Nephron progenitor cell (in vitro differentiated cells): ENCODE data around the gene ADAMTSL3.

ENCODE experiments used
- DNase-seq: peaks from one replicate; pipeline ENCODE4 v3.0.0; 2021
- H3K27ac Mint-ChIP-seq: 2 replicates; pipeline ENCODE4 v1.8.0; 2021; ENCODE audit warnings: mild to moderate bottlenecking, moderate library complexity, mixed read lengths
- H3K27me3 Mint-ChIP-seq: 2 replicates; pipeline ENCODE4 v1.8.0; 2021; ENCODE audit warnings: mild to moderate bottlenecking, low read depth, mixed read lengths; ENCODE audit not compliant: poor library complexity
- H3K36me3 Mint-ChIP-seq: 2 replicates; pipeline ENCODE4 v1.8.0; 2021; ENCODE audit warnings: low read depth, mixed read lengths
- H3K4me1 Mint-ChIP-seq: 2 replicates; pipeline ENCODE4 v1.8.0; 2021; ENCODE audit warnings: mixed read lengths
- H3K4me3 Mint-ChIP-seq: 2 replicates; pipeline ENCODE4 v1.8.0; 2021; ENCODE audit warnings: mild to moderate bottlenecking, moderate library complexity, mixed read lengths
- H3K9me3 Mint-ChIP-seq: 2 replicates; pipeline ENCODE4 v1.8.0; 2021; ENCODE audit warnings: mild to moderate bottlenecking, moderate library complexity, mixed read lengths
- TF ChIP-seq, protein P1 (sequence below): fragments of 200-600 bp; sonication (generic); IDR thresholded peaks from 2 replicates; pipeline ENCODE4 v1.5.0; 2021; ENCODE audit warnings: antibody characterized with exemption

The ADAMTSL3 gene

DNA sequence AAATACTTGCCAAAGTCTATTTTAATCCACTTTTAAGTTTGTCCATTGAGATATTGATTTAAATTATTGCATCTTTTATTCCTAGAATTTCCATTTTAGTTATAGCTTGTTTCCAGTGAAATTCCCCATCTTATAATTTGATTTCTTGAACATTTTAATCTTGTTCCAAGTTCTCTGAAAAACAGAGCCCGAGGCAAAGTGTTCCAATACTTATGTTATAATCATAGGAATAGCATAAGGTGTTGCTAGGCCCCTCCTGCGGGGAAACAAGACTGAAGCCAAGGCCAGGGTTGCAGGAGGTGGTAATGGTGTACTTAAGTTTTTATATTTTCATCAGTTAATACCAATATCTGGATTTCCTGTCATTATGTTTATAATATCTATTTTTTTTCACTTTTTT, 226.6 kb downstream of the ADAMTSL3 start:
- Mint-ChIP-seq H3K9me3 (peaks cover 6% of the 10 kb centered on the region), H3K27me3 (no peaks in the 10 kb centered on the region), H3K27ac (no peak overlapping the region), H3K4me1 (no peaks in the 10 kb centered on the region), H3K36me3 (no peaks in the 10 kb centered on the region), H3K4me3 (no peak overlapping the region)
- DNase-seq = no peak
- TF ChIP-seq, protein P1, sequence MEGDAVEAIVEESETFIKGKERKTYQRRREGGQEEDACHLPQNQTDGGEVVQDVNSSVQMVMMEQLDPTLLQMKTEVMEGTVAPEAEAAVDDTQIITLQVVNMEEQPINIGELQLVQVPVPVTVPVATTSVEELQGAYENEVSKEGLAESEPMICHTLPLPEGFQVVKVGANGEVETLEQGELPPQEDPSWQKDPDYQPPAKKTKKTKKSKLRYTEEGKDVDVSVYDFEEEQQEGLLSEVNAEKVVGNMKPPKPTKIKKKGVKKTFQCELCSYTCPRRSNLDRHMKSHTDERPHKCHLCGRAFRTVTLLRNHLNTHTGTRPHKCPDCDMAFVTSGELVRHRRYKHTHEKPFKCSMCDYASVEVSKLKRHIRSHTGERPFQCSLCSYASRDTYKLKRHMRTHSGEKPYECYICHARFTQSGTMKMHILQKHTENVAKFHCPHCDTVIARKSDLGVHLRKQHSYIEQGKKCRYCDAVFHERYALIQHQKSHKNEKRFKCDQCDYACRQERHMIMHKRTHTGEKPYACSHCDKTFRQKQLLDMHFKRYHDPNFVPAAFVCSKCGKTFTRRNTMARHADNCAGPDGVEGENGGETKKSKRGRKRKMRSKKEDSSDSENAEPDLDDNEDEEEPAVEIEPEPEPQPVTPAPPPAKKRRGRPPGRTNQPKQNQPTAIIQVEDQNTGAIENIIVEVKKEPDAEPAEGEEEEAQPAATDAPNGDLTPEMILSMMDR = no peak

DNA sequence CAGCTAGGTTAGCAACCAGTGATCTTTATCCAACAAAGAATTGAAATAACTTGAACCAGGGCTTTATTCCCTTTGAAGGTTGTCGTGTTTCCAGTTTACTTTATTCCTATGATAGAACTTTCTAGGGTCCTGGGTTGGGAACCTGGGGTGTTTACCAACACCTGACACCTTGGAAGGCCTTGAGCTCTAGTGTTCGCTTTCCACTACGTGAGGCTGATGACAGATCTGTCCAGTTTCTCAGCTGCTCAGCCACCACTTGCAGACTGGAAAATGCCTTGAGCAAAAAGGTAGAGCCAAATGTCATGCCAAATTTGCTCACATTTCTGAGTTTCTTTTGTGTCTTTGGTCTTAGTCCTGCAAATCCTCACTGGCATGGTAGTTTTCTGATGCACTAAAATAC, 227.2 kb downstream of the ADAMTSL3 start:
- TF ChIP-seq, protein P1 = no peak
- Mint-ChIP-seq H3K9me3 (peaks cover 6% of the 10 kb centered on the region), H3K4me1 (no peaks in the 10 kb centered on the region), H3K36me3 (no peaks in the 10 kb centered on the region), H3K27me3 (no peaks in the 10 kb centered on the region), H3K4me3 (no peak overlapping the region), H3K27ac (no peak overlapping the region)
- no peak for DNase-seq

DNA sequence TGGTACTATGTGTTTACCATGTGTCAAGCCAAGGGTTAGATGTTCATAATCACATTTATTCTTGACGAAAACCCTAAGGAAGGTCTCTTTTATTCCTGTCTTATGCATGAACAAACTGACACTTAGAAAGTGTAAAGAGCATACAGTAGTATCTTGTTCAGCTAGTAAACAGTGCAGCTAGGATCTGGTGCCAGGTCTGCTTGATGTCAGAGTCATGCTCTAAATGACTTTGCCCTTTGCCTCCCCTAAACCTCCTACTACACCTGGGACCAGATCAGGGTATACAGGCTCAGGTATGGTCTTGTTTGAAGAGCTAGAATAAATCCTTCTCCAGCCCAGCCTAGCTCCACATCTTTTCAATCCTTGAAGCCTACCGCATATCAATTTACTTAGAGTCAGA, 232.4 kb downstream of the ADAMTSL3 start:
- no peaks in the 10 kb centered on the region for H3K36me3 Mint-ChIP-seq
- peaks cover 7% of the 10 kb centered on the region for H3K27me3 Mint-ChIP-seq
- TF ChIP-seq, protein P1 = no peak
- no peak for DNase-seq
- H3K27ac Mint-ChIP-seq = no peak overlapping the region
- H3K9me3 Mint-ChIP-seq = no peaks in the 10 kb centered on the region
- no peaks in the 10 kb centered on the region for H3K4me1 Mint-ChIP-seq
- no peak overlapping the region for H3K4me3 Mint-ChIP-seq

DNA sequence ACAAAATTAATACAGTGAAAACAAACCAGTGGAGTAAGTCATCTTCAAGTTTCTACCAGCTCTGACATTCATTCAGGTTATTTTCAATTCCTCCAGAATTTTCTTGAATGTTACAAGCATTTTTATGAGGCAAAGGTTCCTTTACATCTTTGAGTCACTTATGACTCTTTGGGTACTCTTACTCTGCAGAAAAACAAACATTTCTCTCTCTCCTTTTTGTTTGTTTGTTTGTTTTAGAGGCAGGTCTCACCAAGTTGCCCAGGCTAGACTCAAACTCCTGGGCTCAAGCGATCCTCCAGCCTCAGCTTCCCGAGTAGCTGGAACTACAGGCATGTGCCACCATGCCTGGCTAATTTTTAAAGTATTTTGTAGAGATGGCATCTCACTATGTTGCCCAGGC, 233.5 kb downstream of the ADAMTSL3 start:
- Mint-ChIP-seq H3K9me3 (no peaks in the 10 kb centered on the region), H3K4me1 (no peaks in the 10 kb centered on the region), H3K36me3 (no peaks in the 10 kb centered on the region), H3K27ac (no peak overlapping the region), H3K4me3 (no peak overlapping the region), H3K27me3 (peaks cover 8% of the 10 kb centered on the region)
- DNase-seq = no peak
- TF ChIP-seq, protein P1 = no peak

DNA sequence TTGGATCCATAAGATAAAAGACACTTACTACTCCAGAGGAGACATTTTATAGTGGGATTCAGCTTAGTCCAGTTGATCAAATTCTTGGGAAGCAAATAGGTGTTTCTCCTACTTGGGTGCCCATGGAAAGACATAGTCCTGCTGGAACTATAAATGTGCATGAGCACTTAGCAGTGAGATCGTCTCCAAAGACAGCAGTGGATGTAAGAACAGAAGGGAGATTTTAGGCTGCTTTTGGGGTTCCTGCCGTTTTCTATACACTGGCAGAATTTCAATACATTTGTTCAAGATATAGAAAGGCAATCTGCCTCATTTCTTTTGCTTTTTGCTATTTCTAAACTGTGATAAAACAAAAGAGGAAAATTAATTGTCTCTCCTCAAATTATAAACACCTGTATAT, 234.0 kb downstream of the ADAMTSL3 start:
- H3K27ac Mint-ChIP-seq = no peak overlapping the region
- H3K36me3 Mint-ChIP-seq = no peaks in the 10 kb centered on the region
- H3K9me3 Mint-ChIP-seq = no peaks in the 10 kb centered on the region
- H3K4me1 Mint-ChIP-seq = no peaks in the 10 kb centered on the region
- H3K27me3 Mint-ChIP-seq = peaks cover 8% of the 10 kb centered on the region
- TF ChIP-seq, protein P1 = no peak
- DNase-seq = no peak
- no peak overlapping the region for H3K4me3 Mint-ChIP-seq

DNA sequence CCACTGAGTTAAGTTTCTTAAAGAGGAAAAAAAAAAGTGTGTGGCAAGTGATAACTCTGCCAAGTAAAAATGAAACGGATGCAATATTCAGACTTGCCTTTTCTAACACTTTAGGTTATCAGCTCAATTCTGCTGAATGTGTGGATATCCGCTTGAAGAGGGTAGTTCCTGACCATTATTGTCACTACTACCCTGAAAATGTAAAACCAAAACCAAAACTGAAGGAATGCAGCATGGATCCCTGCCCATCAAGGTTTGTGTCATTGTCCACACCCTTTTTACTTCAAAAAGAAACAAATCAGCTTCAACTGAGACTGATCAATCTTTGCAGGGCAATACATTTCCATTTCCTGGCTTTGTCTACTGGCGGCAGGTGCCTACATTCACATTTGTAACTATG, 236.1 kb downstream of the ADAMTSL3 start:
- H3K27me3 Mint-ChIP-seq = peaks cover 8% of the 10 kb centered on the region
- TF ChIP-seq, protein P1 = no peak
- H3K9me3 Mint-ChIP-seq = no peaks in the 10 kb centered on the region
- no peak for DNase-seq
- H3K27ac Mint-ChIP-seq = no peak overlapping the region
- H3K4me1 Mint-ChIP-seq = no peaks in the 10 kb centered on the region
- no peak overlapping the region for H3K4me3 Mint-ChIP-seq
- H3K36me3 Mint-ChIP-seq = no peaks in the 10 kb centered on the region
